Colonic mucosa (tissue), 4 donors: ENCODE data around the gene RNU6-7. TPM values are rescaled to one million over a fixed set of nuclear protein-coding genes. Genes with fewer than 3 reads are reported as not detected.

ENCODE experiments used
- DNase-seq: peaks from one replicate; pipeline ENCODE4 v3.0.0-alpha.2; 2020
- H3K27ac ChIP-seq: fragments of 200-600 bp; one replicate; pipeline ENCODE4 v1.8.0; 2021
- H3K27me3 ChIP-seq: fragments of 200-600 bp; one replicate; pipeline ENCODE4 v1.8.0; 2021
- H3K36me3 ChIP-seq: fragments of 200-600 bp; one replicate; pipeline ENCODE4 v1.8.0; 2021
- H3K4me1 ChIP-seq: fragments of 200-600 bp; one replicate; pipeline ENCODE4 v1.8.0; 2021; ENCODE audit warnings: mild to moderate bottlenecking
- H3K4me3 ChIP-seq: fragments of 200-600 bp; one replicate; pipeline ENCODE4 v1.8.0; 2021
- H3K9ac ChIP-seq, 2 donors: one replicate each; pipeline ENCODE4 v1.7.0; 2013; ENCODE audit warnings: control low read depth in 2 of 2, low read depth in 2 of 2, low read length in 2 of 2
- H3K9me3 ChIP-seq: fragments of 200-600 bp; one replicate; pipeline ENCODE4 v1.8.0; 2021
- intact Hi-C: fragments of 100-400 bp; cut with DNase I; formaldehyde crosslinking; loops from one replicate; pipeline ENCODE4 v1.14.1; 2022
- total RNA-seq, 2 donors: library from RNA; stranded (reverse); fragmentation: NEBNext Ultra II Directional in 1 of 2; extraction: Animal tissue kit (Norgen Biotek cat#: 25700) in 1 of 2; gene quantifications; one replicate each; pipeline ENCODE4 v1.2.1, GENCODE V29; 2021
- TF ChIP-seq, protein P1 (sequence below): fragments of 200-600 bp; IDR thresholded peaks from one replicate; pipeline ENCODE4 v1.8.0; 2022; ENCODE audit warnings: antibody characterized with exemption, mild to moderate bottlenecking
- donor health status: healthy.
- donor health status: DM: no; HTN: no; CAD: no.
- donor health status: DM: no; HTN: no; CAD: no.

RNU6-7 gene
- total RNA-seq, 2 donors from 2014 or later: not detected

DNA sequence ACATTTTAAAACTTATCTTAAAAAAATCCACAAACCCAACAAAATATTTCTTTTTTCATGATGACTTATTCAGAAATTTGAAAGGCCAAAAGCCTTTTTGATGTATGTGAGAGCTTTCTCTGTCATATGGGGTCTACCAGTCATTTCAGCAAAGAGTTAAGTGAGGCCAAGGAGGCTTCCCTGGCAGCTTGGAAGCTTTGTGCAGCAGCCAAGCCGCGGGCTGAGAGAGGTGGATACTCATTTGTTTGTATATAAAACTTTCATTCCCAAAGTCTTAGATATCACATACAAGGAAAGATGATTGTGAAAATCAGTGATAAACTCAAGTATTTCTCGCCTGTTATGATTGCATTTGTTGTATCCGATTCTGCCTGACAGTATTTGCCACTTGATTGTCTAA is 49.7 kb downstream of the RNU6-7 start:
- H3K27ac ChIP-seq: no peak overlapping the region

More for the DNA sequence above, 49.7 kb downstream of the RNU6-7 start:
- no peak for DNase-seq
- Histone ChIP-seq H3K4me1 (no peaks in the 10 kb centered on the region), H3K9ac (no peak overlapping the region), H3K27me3 (no peaks in the 10 kb centered on the region), H3K9me3 (no peaks in the 10 kb centered on the region), H3K36me3 (no peaks in the 10 kb centered on the region), H3K4me3 (no peak overlapping the region)
- intact Hi-C loops: loop anchor here (5.0 kb wide), 2 partner anchors 306 to 739 kb away; no protein-coding TSS in a partner anchor
- TF ChIP-seq, protein P1, sequence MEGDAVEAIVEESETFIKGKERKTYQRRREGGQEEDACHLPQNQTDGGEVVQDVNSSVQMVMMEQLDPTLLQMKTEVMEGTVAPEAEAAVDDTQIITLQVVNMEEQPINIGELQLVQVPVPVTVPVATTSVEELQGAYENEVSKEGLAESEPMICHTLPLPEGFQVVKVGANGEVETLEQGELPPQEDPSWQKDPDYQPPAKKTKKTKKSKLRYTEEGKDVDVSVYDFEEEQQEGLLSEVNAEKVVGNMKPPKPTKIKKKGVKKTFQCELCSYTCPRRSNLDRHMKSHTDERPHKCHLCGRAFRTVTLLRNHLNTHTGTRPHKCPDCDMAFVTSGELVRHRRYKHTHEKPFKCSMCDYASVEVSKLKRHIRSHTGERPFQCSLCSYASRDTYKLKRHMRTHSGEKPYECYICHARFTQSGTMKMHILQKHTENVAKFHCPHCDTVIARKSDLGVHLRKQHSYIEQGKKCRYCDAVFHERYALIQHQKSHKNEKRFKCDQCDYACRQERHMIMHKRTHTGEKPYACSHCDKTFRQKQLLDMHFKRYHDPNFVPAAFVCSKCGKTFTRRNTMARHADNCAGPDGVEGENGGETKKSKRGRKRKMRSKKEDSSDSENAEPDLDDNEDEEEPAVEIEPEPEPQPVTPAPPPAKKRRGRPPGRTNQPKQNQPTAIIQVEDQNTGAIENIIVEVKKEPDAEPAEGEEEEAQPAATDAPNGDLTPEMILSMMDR: no peak

Other genes with a start within 250 kb of the RNU6-7 start
- 100 to 1,000 TPM in 1 of 2 donors, 10 to 100 TPM in 1; 77.8 to 140 TPM for gene ARHGAP5, start 124.7 kb upstream of the RNU6-7 start, total RNA-seq
- gene RNU6-8, start 1.2 kb downstream of the RNU6-7 start, total RNA-seq: not detected
- gene AKAP6, start 127.3 kb downstream of the RNU6-7 start, total RNA-seq: 10 to 100 TPM in 1 of 2 donors, 1 to 10 TPM in 1; 1.3 to 10.3 TPM